H1 (cell line): ENCODE results near the gene RARB. TPM values are rescaled to one million over a fixed set of nuclear protein-coding genes. Genes with fewer than 3 reads are reported as not detected.

Source experiments
- CTCF ChIA-PET: fragments of 300-600 bp; sonication (Branson Sonifier 250); formaldehyde crosslinking; loops from one replicate; lab custom pipeline; 2021; ENCODE audit not compliant: partially characterized antibody; lab: Charles Lee
- POLR2A ChIA-PET: fragments of 300-600 bp; sonication (Branson Sonifier 250); formaldehyde crosslinking; loops from one replicate; lab custom pipeline; 2021; ENCODE audit warnings: inconsistent platforms; ENCODE audit not compliant: partially characterized antibody; lab: Charles Lee
- DNase-seq, 2 experiments: peaks; one replicate each; pipeline versions ENCODE4 v3.0.0 to v3.0.0-alpha.2; 2010 to 2022; ENCODE audit warnings: low spot score in 2 of 2, low read depth in 1 of 2, mixed read lengths in 1 of 2
- FAIRE-seq: peaks from 2 replicates; lab custom pipeline; 2011; peaks lifted over from hg19 to GRCh38; lab: Jason Lieb, UNC
- H2AFZ ChIP-seq: 2 replicates; pipeline ENCODE4 v1.8.1; 2012; ENCODE audit warnings: low read length, inconsistent platforms
- H2AK5ac ChIP-seq: 2 replicates; pipeline ENCODE4 v1.6.1; 2013; ENCODE audit warnings: low read depth, low read length
- H2BK120ac ChIP-seq: replicated peaks from 2 replicates; pipeline ENCODE3; 2013; ENCODE audit warnings: low read depth, low read length, inconsistent platforms
- H2BK12ac ChIP-seq: 2 replicates; pipeline ENCODE4 v1.6.1; 2013; ENCODE audit warnings: low read depth, low read length
- H2BK15ac ChIP-seq: 2 replicates; pipeline ENCODE4 v1.6.1; 2013; ENCODE audit warnings: low read length
- H2BK20ac ChIP-seq: 2 replicates; pipeline ENCODE4 v1.6.1; 2013; ENCODE audit warnings: low read length
- H2BK5ac ChIP-seq: 2 replicates; pipeline ENCODE4 v1.6.1; 2013; ENCODE audit warnings: low read depth, low read length
- H3K14ac ChIP-seq: 2 replicates; pipeline ENCODE4 v1.6.1; 2013; ENCODE audit warnings: inconsistent platforms; ENCODE audit not compliant: insufficient read length
- H3K18ac ChIP-seq: 2 replicates; pipeline ENCODE4 v1.6.1; 2013; ENCODE audit warnings: low read length; ENCODE audit errors: extremely low read depth
- H3K23ac ChIP-seq: 2 replicates; pipeline ENCODE4 v1.6.1; 2013; ENCODE audit warnings: inconsistent platforms; ENCODE audit not compliant: insufficient read length
- H3K23me2 ChIP-seq: 2 replicates; pipeline ENCODE4 v1.6.1; 2013; ENCODE audit warnings: low read depth, low read length
- H3K27ac ChIP-seq: 2 replicates; pipeline ENCODE4 v1.6.1; 2011; ENCODE audit warnings: low read depth, low read length, inconsistent platforms
- H3K27me3 ChIP-seq, 4 experiments: replicated peaks in 1 of 4; 1 replicate in 1 of 4; 2 replicates in 3 of 4; pipeline versions ENCODE4 v1.6.1 to v1.8.1; 2011 to 2013; ENCODE audit warnings: low read length in 3 of 4, mild to moderate bottlenecking in 3 of 4, inconsistent platforms in 2 of 4, mixed read lengths in 2 of 4, moderate library complexity in 1 of 4; ENCODE audit not compliant: control insufficient read depth in 3 of 4, insufficient read depth in 3 of 4; ENCODE audit errors: extremely low read depth in 1 of 4
- H3K36me3 ChIP-seq, 4 experiments: 2 replicates each; pipeline versions ENCODE4 v1.6.1 to v1.8.1; 2011 to 2013; ENCODE audit warnings: mild to moderate bottlenecking in 4 of 4, low read length in 3 of 4, moderate library complexity in 2 of 4, control low read depth in 1 of 4, inconsistent platforms in 1 of 4; ENCODE audit not compliant: insufficient read depth in 4 of 4, control insufficient read depth in 2 of 4
- H3K4ac ChIP-seq: replicated peaks from 2 replicates; pipeline ENCODE3; 2013; ENCODE audit warnings: low read length, low read depth, mixed read lengths, inconsistent platforms; ENCODE audit not compliant: insufficient read length
- H3K4me1 ChIP-seq, 4 experiments: replicated peaks in 1 of 4; 1 replicate in 1 of 4; 2 replicates in 3 of 4; pipeline versions ENCODE4 v1.6.1 to v1.8.1; 2011 to 2013; ENCODE audit warnings: low read length in 3 of 4, inconsistent platforms in 2 of 4, mixed read lengths in 1 of 4; ENCODE audit not compliant: insufficient read depth in 4 of 4, control insufficient read depth in 3 of 4
- H3K4me2 ChIP-seq, 2 experiments: 2 replicates each; pipeline versions ENCODE4 v1.6.1 to v1.8.1; 2011 to 2013; ENCODE audit warnings: low read depth in 2 of 2, low read length in 2 of 2, control low read depth in 1 of 2, inconsistent platforms in 1 of 2, mild to moderate bottlenecking in 1 of 2; ENCODE audit not compliant: insufficient read depth in 1 of 2
- H3K4me3 ChIP-seq, 4 experiments: fragments of 200-600, 300-600 bp in 1 of 4; sonication (generic), shearing (Covaris generic), sonication (Bioruptor Twin) in 1 of 4; 2 replicates each; pipeline versions ENCODE4 v1.5.1 to v1.8.1; 2011 to 2016; ENCODE audit warnings: low read length in 4 of 4, low read depth in 3 of 4, control low read depth in 2 of 4, inconsistent platforms in 2 of 4, mild to moderate bottlenecking in 2 of 4, mixed read lengths in 1 of 4, moderate library complexity in 1 of 4; ENCODE audit not compliant: insufficient read depth in 2 of 4; ENCODE audit errors: extremely low read depth in 1 of 4
- H3K56ac ChIP-seq: replicated peaks from 2 replicates; pipeline ENCODE3; 2013; ENCODE audit warnings: low read depth, mild to moderate bottlenecking, mixed read lengths, low read length, inconsistent platforms; ENCODE audit not compliant: insufficient read length
- H3K79me1 ChIP-seq: 2 replicates; pipeline ENCODE4 v1.6.1; 2013; ENCODE audit warnings: low read depth, low read length, control low read depth
- H3K79me2 ChIP-seq, 2 experiments: 2 replicates each; pipeline versions ENCODE4 v1.6.1 to v1.8.1; 2012 to 2013; ENCODE audit warnings: low read length in 2 of 2, mild to moderate bottlenecking in 2 of 2, inconsistent platforms in 1 of 2; ENCODE audit not compliant: insufficient read depth in 2 of 2, control insufficient read depth in 1 of 2
- H3K9ac ChIP-seq, 4 experiments: replicated peaks in 1 of 4; 1 replicate in 1 of 4; 2 replicates in 3 of 4; pipeline versions ENCODE4 v1.6.1 to v1.8.1; 2011 to 2013; ENCODE audit warnings: low read depth in 3 of 4, low read length in 3 of 4, control low read depth in 2 of 4, mild to moderate bottlenecking in 2 of 4, moderate library complexity in 2 of 4, inconsistent platforms in 1 of 4; ENCODE audit errors: extremely low read depth in 1 of 4
- H3K9me3 ChIP-seq, 2 experiments: 2 replicates each; pipeline versions ENCODE4 v1.6.1 to v1.8.1; 2012 to 2013; ENCODE audit warnings: mild to moderate bottlenecking in 2 of 2, moderate library complexity in 2 of 2, control low read depth in 1 of 2, inconsistent platforms in 1 of 2, low read depth in 1 of 2, low read length in 1 of 2, mixed read lengths in 1 of 2; ENCODE audit not compliant: insufficient read depth in 2 of 2
- H4K20me1 ChIP-seq, 2 experiments: replicated peaks in 1 of 2; 2 replicates each; pipeline versions ENCODE3 to v1.8.1; 2011 to 2013; ENCODE audit warnings: inconsistent platforms in 2 of 2, low read length in 2 of 2, mild to moderate bottlenecking in 1 of 2; ENCODE audit not compliant: insufficient read depth in 2 of 2, control insufficient read depth in 1 of 2
- H4K5ac ChIP-seq: 2 replicates; pipeline ENCODE4 v1.6.1; 2013; ENCODE audit warnings: low read length, low read depth, mixed read lengths, inconsistent platforms; ENCODE audit not compliant: insufficient read length
- H4K8ac ChIP-seq: 2 replicates; pipeline ENCODE4 v1.8.0; 2013; ENCODE audit warnings: mild to moderate bottlenecking, moderate library complexity, low read length, inconsistent platforms; ENCODE audit not compliant: insufficient read depth; ENCODE audit errors: extremely low read depth
- H4K91ac ChIP-seq: replicated peaks from 2 replicates; pipeline ENCODE3; 2013; ENCODE audit warnings: low read length, mixed read lengths, inconsistent platforms; ENCODE audit not compliant: insufficient read length
- BACH1 ChIP-seq: IDR thresholded peaks from 2 replicates; pipeline ENCODE4 v1.6.1; 2012; ENCODE audit warnings: low read length, improper control_type of control experiment
- CHD1 ChIP-seq: IDR thresholded peaks from 2 replicates; pipeline ENCODE4 v1.6.1; 2012; ENCODE audit warnings: low read depth, low read length, improper control_type of control experiment
- NRF1 ChIP-seq: IDR thresholded peaks from 2 replicates; pipeline ENCODE4 v1.6.1; 2011; ENCODE audit warnings: mild to moderate bottlenecking, low read depth, low read length, improper control_type of control experiment
- POLR2AphosphoS5 ChIP-seq: IDR thresholded peaks from 2 replicates; pipeline ENCODE4 v1.6.1; 2011; ENCODE audit warnings: low read depth, low read length
- polyA plus RNA-seq, 7 experiments: library from polyadenylated mRNA; depleted of rRNA in 3 of 7; stranded (reverse) in 5 of 7; unstranded in 2 of 7; fragments of >200 nt in 5 of 7; fragments of 200-250 nt in 2 of 7; gene quantifications; 1 replicate in 5 of 7; 2 replicates in 1 of 7; 4 replicates in 1 of 7; pipeline versions ENCODE4 v1.2.1 to v1.2.3, GENCODE V29; 2011 to 2013; ENCODE audit warnings: missing spikeins in 2 of 7, mixed read lengths in 2 of 7
- total RNA-seq: library from RNA; stranded (reverse); fragmentation: NEBNext Ultra II Directional; extraction: Animal tissue kit (Norgen Biotek cat#: 25700); gene quantifications from 2 replicates; pipeline ENCODE4 v1.2.1, GENCODE V29; 2021

RARB gene
- total and polyA plus RNA-seq, 2 of the 8 experiments (the other 6 are each of a cell fraction or from before 2014, with no cell fraction given) = 0.15 to 0.22 TPM

DNA sequence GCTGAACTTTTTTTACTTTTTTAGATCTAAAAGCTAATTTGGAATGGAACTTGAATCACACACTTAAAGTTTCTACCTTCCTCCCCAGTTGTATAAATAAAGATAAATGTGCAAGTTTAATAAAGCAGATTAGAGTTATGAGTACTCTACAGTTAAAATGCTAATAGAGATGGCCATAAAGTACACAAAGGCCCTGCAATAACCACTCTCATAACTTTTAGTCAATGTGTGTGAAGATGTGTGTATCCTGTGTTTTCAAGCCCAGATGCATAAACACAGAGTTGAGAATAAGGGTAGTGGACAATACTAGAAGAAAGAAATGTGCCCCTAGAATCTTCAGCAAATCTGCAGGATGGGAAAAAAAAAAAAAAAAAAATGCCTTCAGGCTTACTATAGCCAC, 191.3 kb downstream of the RARB start:
- ChIA-PET POLR2A (no interaction called here), CTCF (no interaction called here)
- H3K23ac ChIP-seq = no peak overlapping the region
- no peak overlapping the region for H4K8ac ChIP-seq
- H3K9me3 ChIP-seq = no peaks in the 10 kb centered on the region
- no peaks in the 10 kb centered on the region for H3K23me2 ChIP-seq
- H3K14ac ChIP-seq = no peak overlapping the region
- no peaks in the 10 kb centered on the region for H3K27me3 ChIP-seq
- no peak overlapping the region for H2BK12ac ChIP-seq
- no peak overlapping the region for H2AFZ ChIP-seq
- no peak overlapping the region for H3K9ac ChIP-seq
- H3K79me2 ChIP-seq = no peaks in the 10 kb centered on the region
- no peak overlapping the region for H2BK15ac ChIP-seq
- H3K4me3 ChIP-seq = no peak overlapping the region
- no peak overlapping the region for H2BK120ac ChIP-seq
- no peak overlapping the region for H4K5ac ChIP-seq
- H3K4ac ChIP-seq = no peak overlapping the region
- H3K56ac ChIP-seq = no peak overlapping the region
- no peaks in the 10 kb centered on the region for H3K4me1 ChIP-seq
- H2BK20ac ChIP-seq = no peak overlapping the region
- no peak overlapping the region for H2BK5ac ChIP-seq
- H3K4me2 ChIP-seq = no peak overlapping the region
- FAIRE-seq (no peak), DNase-seq (no peak)
- peaks cover 0 to 1% of the 10 kb centered on the region in 2 experiments for H4K20me1 ChIP-seq
- no peak overlapping the region for H3K27ac ChIP-seq
- TF ChIP-seq CHD1 = no peak
- no peak for TF ChIP-seq BACH1
- TF ChIP-seq NRF1 = no peak
- no peak for TF ChIP-seq POLR2AphosphoS5
- H2AK5ac ChIP-seq = no peak overlapping the region
- no peak overlapping the region for H4K91ac ChIP-seq
- no peaks in the 10 kb centered on the region for H3K79me1 ChIP-seq
- H3K36me3 ChIP-seq = peaks cover 3 to 74% (median 26%) of the 10 kb centered on the region in 4 experiments; a peak in 7 of 8 replicates
- H3K18ac ChIP-seq = no peak overlapping the region
